A673 (cell line): Measurements from ENCODE around the gene GTF2I. TPM values are rescaled to one million over a fixed set of nuclear protein-coding genes. Genes with fewer than 3 reads are reported as not detected.

Source experiments
- BruUV-seq: library from RNA; stranded (reverse); fragments of 400-500 nt; replicated peaks from 2 replicates; lab custom pipeline; 2021; lab: Mats Ljungman, UMichigan
- CTCF ChIA-PET: fragments of 300-600 bp; sonication (Branson Sonifier 250); formaldehyde crosslinking; loops from one replicate; lab custom pipeline; 2022; ENCODE audit warnings: antibody characterized with exemption; lab: Charles Lee
- POLR2A ChIA-PET: fragments of 300-600 bp; sonication (Branson Sonifier 250); formaldehyde crosslinking; loops from one replicate; lab custom pipeline; 2022; ENCODE audit warnings: antibody characterized with exemption; ENCODE audit not compliant: low non-redundant PET; lab: Charles Lee
- DNase-seq: peaks from one replicate; pipeline ENCODE4 v3.0.0-alpha.2; 2015; ENCODE audit warnings: low spot score
- H3K27ac ChIP-seq: fragments of 200-600 bp; sonication (generic); 2 replicates; pipeline ENCODE4 v1.5.1; 2016; ENCODE audit warnings: mixed run types, low read depth, mild to moderate bottlenecking, mixed read lengths, antibody characterized with exemption, low read length; ENCODE audit not compliant: poor library complexity, severe bottlenecking
- H3K27me3 ChIP-seq: fragments of 200-600 bp; sonication (generic); replicated peaks from 2 replicates; pipeline ENCODE4 v1.6.1; 2017; ENCODE audit warnings: mixed run types, low read depth, mild to moderate bottlenecking, mixed read lengths, antibody characterized with exemption, low read length; ENCODE audit not compliant: insufficient read depth, poor library complexity
- H3K36me3 ChIP-seq: fragments of 200-600 bp; sonication (generic); 2 replicates; pipeline ENCODE4 v1.6.1; 2016; ENCODE audit warnings: mixed run types, mild to moderate bottlenecking, mixed read lengths, antibody characterized with exemption, low read length; ENCODE audit not compliant: insufficient read depth, poor library complexity, severe bottlenecking
- H3K4me1 ChIP-seq: fragments of 200-600 bp; sonication (generic); 2 replicates; pipeline ENCODE4 v1.6.1; 2017; ENCODE audit warnings: mixed run types, mild to moderate bottlenecking, mixed read lengths, antibody characterized with exemption, low read length; ENCODE audit not compliant: insufficient read depth, poor library complexity, severe bottlenecking
- H3K4me3 ChIP-seq: fragments of 200-600 bp; sonication (generic); 2 replicates; pipeline ENCODE4 v1.5.1; 2016; ENCODE audit warnings: low read depth, mixed run types, mild to moderate bottlenecking, mixed read lengths, low read length; ENCODE audit not compliant: poor library complexity, severe bottlenecking
- H3K9me3 ChIP-seq: fragments of 200-600 bp; sonication (generic); 2 replicates; pipeline ENCODE4 v1.6.1; 2016; ENCODE audit warnings: mixed run types, low read depth, mild to moderate bottlenecking, mixed read lengths, antibody characterized with exemption, low read length; ENCODE audit not compliant: poor library complexity, severe bottlenecking
- CTCF ChIP-seq: fragments of 300-800, 200-600 bp; sonication (generic); conservative IDR thresholded peaks from 2 replicates; pipeline ENCODE4 v1.5.1; 2017; ENCODE audit warnings: low read depth, mild to moderate bottlenecking, antibody characterized with exemption, low read length, moderate library complexity, mixed read lengths
- EZH2 ChIP-seq: fragments of 200-600 bp; sonication (generic); IDR thresholded peaks from 2 replicates; pipeline ENCODE4 v1.6.1; 2017; ENCODE audit warnings: borderline replicate concordance, low read depth, mild to moderate bottlenecking, mixed read lengths, antibody characterized with exemption, low read length; ENCODE audit not compliant: poor library complexity, severe bottlenecking
- intact Hi-C: fragments of 100-400 bp; cut with micrococcal nuclease; formaldehyde crosslinking; loops from one replicate; pipeline ENCODE4 v1.10.0; 2022; ENCODE audit not compliant: unreplicated experiment
- total RNA-seq: library from RNA; stranded (reverse); gene quantifications from 2 replicates; pipeline ENCODE4 v1.2.3, GENCODE V29; 2021

GTF2I gene
- total RNA-seq, 1 experiment from 2014 or later: 270 TPM

- Histone ChIP-seq H3K36me3 (no peaks in the 10 kb centered on the region), H3K4me3 (no peak overlapping the region), H3K27me3 (no peaks in the 10 kb centered on the region), H3K27ac (no peak overlapping the region), H3K9me3 (no peaks in the 10 kb centered on the region), H3K4me1 (peaks cover 6% of the 10 kb centered on the region)
- intact Hi-C loops: no loop called here
- ChIA-PET POLR2A (no interaction called here), CTCF (interaction anchor here (0.6 kb wide), 1 partner anchor 196 kb away, joined by 10 read pairs; no protein-coding TSS in a partner anchor)
- BruUV-seq: no TSS peak
- no peak for TF ChIP-seq EZH2
- no peak for TF ChIP-seq CTCF
- no peak for DNase-seq
Observed at GRCh38 chr7:74617180-74617744, 40.3 kb upstream of the GTF2I start.

- ChIA-PET POLR2A (no interaction called here), CTCF (no interaction called here)
- TF ChIP-seq EZH2 (no peak), CTCF (no peak)
- Histone ChIP-seq H3K27me3 (no peaks in the 10 kb centered on the region), H3K4me3 (no peak overlapping the region), H3K9me3 (no peaks in the 10 kb centered on the region), H3K36me3 (no peaks in the 10 kb centered on the region), H3K4me1 (no peaks in the 10 kb centered on the region), H3K27ac (no peak overlapping the region)
- intact Hi-C loops: no loop called here
- BruUV-seq: no TSS peak
- DNase-seq: no peak
Observed at GRCh38 chr7:74619235-74619860, 38.2 kb upstream of the GTF2I start.

GRCh38 chr7:74622228-74622749, 35.2 kb upstream of the GTF2I start:
- CTCF ChIA-PET: no interaction called here
- Histone ChIP-seq H3K27me3 (no peaks in the 10 kb centered on the region), H3K4me1 (no peaks in the 10 kb centered on the region), H3K4me3 (no peak overlapping the region), H3K9me3 (no peaks in the 10 kb centered on the region), H3K27ac (no peak overlapping the region), H3K36me3 (no peaks in the 10 kb centered on the region)
- no peak for DNase-seq
- POLR2A ChIA-PET: no interaction called here
- intact Hi-C loops: no loop called here
- TF ChIP-seq EZH2 (no peak), CTCF (no peak)
- BruUV-seq: no TSS peak
